GM12878 (cell line): ENCODE measurements around the gene IL26. TPM values are rescaled to one million over a fixed set of nuclear protein-coding genes. Genes with fewer than 3 reads are reported as not detected.

Source experiments
- ATAC-seq: fragments of 200-7000 bp; cut with Tn5 transposase; 3 replicates; pipeline ENCODE4 v1.9.1; 2020; ENCODE audit warnings: mild to moderate bottlenecking, moderate library complexity
- BruUV-seq: library from RNA; stranded (reverse); fragments of 400-500 nt; replicated peaks from 2 replicates; lab custom pipeline; 2021; lab: Mats Ljungman, UMichigan
- CTCF ChIA-PET: fragments of 300-600 bp; sonication (Branson Sonifier 250); formaldehyde crosslinking; extraction: SDS; loops from one replicate; lab custom pipeline; 2021; ENCODE audit warnings: inconsistent platforms; lab: Yijun Ruan, JAX
- POLR2A ChIA-PET: fragments of 350-600 bp; formaldehyde crosslinking; extraction: SDS; loops from one replicate; lab custom pipeline; 2021; ENCODE audit warnings: inconsistent platforms; lab: Charles Lee
- RAD21 ChIA-PET: fragments of 300-600 bp; sonication (Branson Sonifier 250); formaldehyde crosslinking; loops from one replicate; lab custom pipeline; 2023; ENCODE audit warnings: antibody characterized with exemption; ENCODE audit not compliant: unreplicated experiment; lab: Charles Lee
- SMC1A ChIA-PET: fragments of 300-600 bp; sonication (Branson Sonifier 250); formaldehyde crosslinking; loops from one replicate; lab custom pipeline; 2023; ENCODE audit not compliant: unreplicated experiment, uncharacterized antibody; lab: Charles Lee
- DNase-seq: peaks from one replicate; pipeline ENCODE4 v3.0.0-alpha.2; 2011; ENCODE audit warnings: low read depth, low spot score
- FAIRE-seq: peaks from 3 replicates; lab custom pipeline; 2011; peaks lifted over from hg19 to GRCh38; lab: Jason Lieb, UNC
- H2AFZ ChIP-seq: 2 replicates; pipeline ENCODE4 v1.6.0; 2011; ENCODE audit warnings: low read depth, low read length, control low read depth; ENCODE audit not compliant: control insufficient read depth
- H3K27ac ChIP-seq: 2 replicates; pipeline ENCODE4 v1.5.1; 2011; ENCODE audit warnings: control low read depth; ENCODE audit not compliant: control insufficient read depth, insufficient read depth
- H3K27me3 ChIP-seq, 2 experiments: replicated peaks in 1 of 2; 2 replicates each; pipeline versions ENCODE4 v1.6.0 to v1.6.1; 2011; ENCODE audit warnings: low read length in 1 of 2; ENCODE audit not compliant: control insufficient read depth in 2 of 2, insufficient read depth in 2 of 2
- H3K36me3 ChIP-seq, 2 experiments: 2 replicates each; pipeline ENCODE4 v1.5.1; 2011; ENCODE audit warnings: low read length in 1 of 2; ENCODE audit not compliant: control insufficient read depth in 2 of 2, insufficient read depth in 2 of 2
- H3K4me1 ChIP-seq: 2 replicates; pipeline ENCODE4 v1.6.1; 2011; ENCODE audit warnings: mild to moderate bottlenecking, low read length, moderate library complexity, mixed read lengths; ENCODE audit not compliant: control insufficient read depth, insufficient read depth
- H3K4me2 ChIP-seq: 2 replicates; pipeline ENCODE4 v1.6.0; 2011; ENCODE audit warnings: control low read depth; ENCODE audit not compliant: control insufficient read depth, insufficient read depth
- H3K4me3 ChIP-seq: fragments of 200-600 bp; sonication (generic); 2 replicates; pipeline ENCODE4 v1.5.1; 2016
- H3K79me2 ChIP-seq: 2 replicates; pipeline ENCODE4 v1.6.0; 2011; ENCODE audit warnings: low read length; ENCODE audit not compliant: control insufficient read depth, insufficient read depth
- H3K9ac ChIP-seq: 2 replicates; pipeline ENCODE4 v1.8.0; 2011; ENCODE audit warnings: low read length, control low read depth, mixed read lengths; ENCODE audit not compliant: control insufficient read depth, insufficient read depth
- H3K9me3 ChIP-seq: replicated peaks from 3 replicates; pipeline ENCODE4 v1.5.1; 2011; ENCODE audit warnings: mild to moderate bottlenecking, low read length; ENCODE audit not compliant: control insufficient read depth, insufficient read depth
- H4K20me1 ChIP-seq: 2 replicates; pipeline ENCODE4 v1.6.0; 2011; ENCODE audit not compliant: control insufficient read depth, insufficient read depth
- CEBPZ ChIP-seq: fragments of 150-350 bp; IDR thresholded peaks from 2 replicates; pipeline ENCODE4 v1.6.1; 2016; ENCODE audit warnings: low read depth, low read length
- NFXL1 ChIP-seq: fragments of 450-650 bp; IDR thresholded peaks from 2 replicates; pipeline ENCODE4 v1.6.1; 2017; ENCODE audit warnings: antibody characterized with exemption, mild to moderate bottlenecking, borderline replicate concordance
- WGBS: methylation state at CpG from one replicate; pipeline ENCODE4 v1.1.6; 2016; ENCODE audit warnings: low lambda C conversion rate; ENCODE audit not compliant: insufficient replicate concordance, insufficient coverage; ENCODE audit errors: missing lambda C conversion rate; 5-methylcytosine and 5-hydroxymethylcytosine counted together
- in situ Hi-C: fragments of 300-500 bp; cut with MboI; formaldehyde crosslinking; loops from 9 replicates; pipeline ENCODE4 v1.14.3; 2018; ENCODE audit warnings: mixed read lengths
- intact Hi-C: fragments of 100-400 bp; cut with micrococcal nuclease; formaldehyde crosslinking; loops from one replicate; pipeline ENCODE4 v1.14.2; 2022; ENCODE audit not compliant: unreplicated experiment
- polyA plus RNA-seq, 11 experiments: library from polyadenylated mRNA; depleted of rRNA in 4 of 11; unstranded in 6 of 11; stranded (reverse) in 5 of 11; fragments of >200 nt; fragmentation: Nextera tagmentation in 4 of 11; fragmentation: Illumina TruSeq in 1 of 11; extraction: Ambion mirVana in 4 of 11; extraction: Trizol in 1 of 11; gene quantifications; 1 replicate in 1 of 11; 2 replicates in 10 of 11; pipeline versions ENCODE4 v1.2.1 to v1.2.3, GENCODE V29; 2011 to 2016; ENCODE audit warnings: inconsistent platforms in 2 of 11, missing spikeins in 2 of 11, low read depth in 1 of 11
- total RNA-seq, 4 experiments: library from RNA; depleted of rRNA in 3 of 4; stranded (reverse); fragments of >200 nt in 3 of 4; fragmentation: Illumina TruSeq in 1 of 4; extraction: Trizol in 1 of 4; gene quantifications; 2 replicates each; pipeline versions ENCODE4 v1.2.1 to v1.2.3, GENCODE V29; 2013 to 2021

Gene IL26
- total and polyA plus RNA-seq, 10 of the 15 experiments (the other 5 are each of a cell fraction or from before 2014, with no cell fraction given) = not detected

GRCh38 chr12:68199127-68199526 is 26.5 kb downstream of the IL26 start (continued):
- TF ChIP-seq CEBPZ = no peak

- SMC1A ChIA-PET = interaction anchor here (1.1 to 1.9 kb wide), 3 partner anchors 10 to 79 kb away, joined by 3 to 6 read pairs (median 3); no protein-coding TSS in a partner anchor
- no peak for DNase-seq
- 44% methylated on average over 12 of the region's 12 CpGs for WGBS
- ATAC-seq = no peak
- no TSS peak for BruUV-seq
- Histone ChIP-seq H3K27me3 (peaks cover 0 to 1% of the 10 kb centered on the region in 2 experiments; a peak in 1 of 4 replicates), H3K4me1 (no peaks in the 10 kb centered on the region), H3K36me3 (no peaks in the 10 kb centered on the region), H3K27ac (no peak overlapping the region), H2AFZ (no peak overlapping the region), H3K4me3 (no peak overlapping the region), H4K20me1 (no peaks in the 10 kb centered on the region), H3K9me3 (no peaks in the 10 kb centered on the region; the same call in 2 of the 3 replicates), H3K4me2 (no peak overlapping the region), H3K9ac (no peak overlapping the region), H3K79me2 (no peaks in the 10 kb centered on the region)
- in situ Hi-C loops = no loop called here
- CTCF ChIA-PET = interaction anchor here (1.8 kb wide), 1 partner anchor 158 kb away, joined by 4 read pairs; no protein-coding TSS in a partner anchor
- intact Hi-C loops = no loop called here
- POLR2A ChIA-PET = no interaction called here
- no peak for TF ChIP-seq NFXL1
- FAIRE-seq = no peak
- RAD21 ChIA-PET = no interaction called here
Observed at GRCh38 chr12:68198507-68199086, 27.0 kb downstream of the IL26 start.
